ENCODE results near the gene CYB561D2. TPM values are rescaled to one million over a fixed set of nuclear protein-coding genes. Genes with fewer than 3 reads are reported as not detected.

The CYB561D2 gene
- total and polyA plus RNA-seq, 3 experiments from 2014 or later = 32.4 to 78.2 (median 37.7) TPM

DNA sequence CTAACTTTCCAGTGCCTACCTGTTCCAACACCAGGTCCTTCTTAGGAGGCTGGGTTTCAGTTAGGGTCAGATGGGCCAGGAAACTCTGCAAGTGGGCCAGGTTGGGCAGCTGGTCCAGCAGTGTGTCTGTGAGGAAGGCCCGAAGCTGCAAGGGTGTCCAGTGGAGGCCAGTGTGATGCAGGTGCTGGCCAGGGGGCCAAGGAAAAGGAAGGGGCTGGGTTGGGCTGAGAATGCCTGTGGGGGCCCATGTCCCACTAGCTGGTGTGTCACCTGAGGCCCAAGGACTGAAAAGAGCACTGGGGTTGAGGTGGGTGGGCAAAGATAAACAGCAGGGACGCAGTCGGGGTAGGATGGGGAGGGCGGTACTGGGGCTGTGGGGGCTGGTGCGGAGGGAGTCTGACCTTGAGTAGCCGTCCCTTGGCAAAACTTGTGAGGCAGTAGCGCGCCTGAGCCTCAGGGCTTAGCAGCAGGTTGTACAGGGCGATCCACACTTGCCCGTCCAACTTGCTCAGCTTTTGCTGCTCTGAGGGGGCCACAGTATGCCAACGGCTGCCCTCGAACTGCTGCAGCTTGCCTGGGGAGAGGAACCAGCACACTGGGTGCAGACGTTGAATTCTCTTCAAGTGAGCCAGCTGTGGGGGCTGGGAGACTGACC, 8.5 kb upstream of the CYB561D2 start:
- Mint-ChIP-seq H3K27ac (peak overlapping the region; percentile 40 to 95 (median 90)), H3K9me3 (no peaks in the 10 kb centered on the region), H3K27me3 (peaks cover 0 to 2% of the 10 kb centered on the region in 2 donors), H3K4me1 (peaks cover 45 to 76% (median 57%) of the 10 kb centered on the region in 3 donors), H3K36me3 (peaks cover 0 to 21% (median 0%) of the 10 kb centered on the region in 3 donors), H3K4me3 (peak overlapping the region in 5 of 7 donors; percentile 32 to 95 (median 67))
- CTCF ChIA-PET = interaction anchor here (1.0 to 8.5 kb wide), 7 partner anchors 7 to 227 kb away, joined by 3 to 103 read pairs (median 4); partner anchors contain the start of genes CYB561D2, HEMK1, NPRL2 and ZMYND10
- Histone ChIP-seq H3K27me3 (ENCODE audit: insufficient read depth, low read length, poor library complexity, severe bottlenecking) (no peaks in the 10 kb centered on the region), H3K4me1 (ENCODE audit: insufficient read depth, low read length) (peaks cover 56% of the 10 kb centered on the region), H3K27ac (ENCODE audit: low read depth, low read length) (no peak overlapping the region), H3K36me3 (ENCODE audit: insufficient read depth, low read length) (no peaks in the 10 kb centered on the region), H3K4me3 (ENCODE audit: low read length) (no peak overlapping the region), H3K9me3 (ENCODE audit: low read length) (no peaks in the 10 kb centered on the region)
- no peak for DNase-seq
- POLR2A ChIA-PET = no interaction called here

DNA sequence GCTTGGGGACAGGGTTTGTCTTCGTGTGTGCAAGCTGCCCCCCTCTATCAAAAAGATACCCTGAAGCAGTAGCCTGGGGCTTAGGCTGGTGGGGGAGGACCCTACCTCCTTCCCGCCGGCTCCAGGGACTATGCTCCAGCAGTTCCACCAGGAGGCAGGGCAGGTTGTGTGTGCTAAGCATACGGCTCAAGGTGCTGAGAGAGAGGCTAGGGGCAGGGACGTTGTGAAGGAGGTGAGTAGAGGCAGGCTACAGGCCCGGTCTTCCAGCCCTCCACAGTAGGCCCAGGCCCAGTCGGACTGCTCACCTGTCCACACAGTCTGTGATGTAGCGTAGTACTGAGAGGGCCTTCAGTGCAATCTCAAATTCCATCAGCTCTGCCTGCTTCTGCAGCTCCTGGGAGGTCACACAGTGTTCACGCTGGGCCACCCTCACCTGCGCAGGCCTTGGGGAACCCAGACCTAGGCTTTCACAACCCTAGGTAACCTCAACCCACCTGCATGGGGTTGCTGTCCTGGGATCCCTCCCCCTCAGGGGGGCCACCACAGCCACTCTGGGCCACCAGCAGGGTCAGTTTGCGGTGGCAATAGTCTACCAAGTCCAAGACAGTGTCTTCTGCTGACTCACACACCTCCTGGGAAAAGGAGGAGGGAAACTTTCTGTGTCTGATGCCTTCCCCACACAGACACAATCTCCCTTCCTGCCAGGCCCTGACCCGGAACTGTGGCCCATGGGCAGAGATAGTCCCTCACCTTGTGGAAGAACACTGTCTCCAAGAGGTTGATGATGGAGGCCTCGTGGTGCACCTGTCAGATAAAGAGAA, 7.6 kb upstream of the CYB561D2 start:
- H3K9me3 Mint-ChIP-seq = no peaks in the 10 kb centered on the region
- H3K9me3 ChIP-seq (ENCODE audit: low read length) = no peaks in the 10 kb centered on the region
- peaks cover 62% of the 10 kb centered on the region for H3K4me1 ChIP-seq (ENCODE audit: insufficient read depth, low read length)
- no peak overlapping the region for H3K27ac ChIP-seq (ENCODE audit: low read depth, low read length)
- no peak overlapping the region for H3K4me3 ChIP-seq (ENCODE audit: low read length)
- no peaks in the 10 kb centered on the region for H3K27me3 ChIP-seq (ENCODE audit: insufficient read depth, low read length, poor library complexity, severe bottlenecking)
- DNase-seq = no peak
- ChIA-PET POLR2A (interaction anchor here (1.1 kb wide), 1 partner anchor 225 kb away, joined by 3 read pairs; the partner anchor contains the start of gene C3orf18), CTCF (interaction anchor here (0.9 to 2.4 kb wide), 6 partner anchors 11 to 200 kb away, joined by 3 to 7 read pairs (median 4); no protein-coding TSS in a partner anchor)
- H3K36me3 Mint-ChIP-seq = peaks cover 0 to 21% (median 0%) of the 10 kb centered on the region in 3 donors
- peaks cover 51 to 82% (median 63%) of the 10 kb centered on the region in 3 donors for H3K4me1 Mint-ChIP-seq
- peaks cover 0 to 2% of the 10 kb centered on the region in 2 donors for H3K27me3 Mint-ChIP-seq
- H3K36me3 ChIP-seq (ENCODE audit: insufficient read depth, low read length) = peaks cover 8% of the 10 kb centered on the region
- peak overlapping the region in 6 of 8 donors; percentile 37 to 92 (median 80) for H3K27ac Mint-ChIP-seq
- peak overlapping the region in 3 of 7 donors; percentile 32 to 95 (median 66) for H3K4me3 Mint-ChIP-seq

GRCh38 chr3:50345008-50345407, 5.7 kb upstream of the CYB561D2 start:
- H3K4me3 ChIP-seq (ENCODE audit: low read length) = peak overlapping the region; percentile 56
- no peak for DNase-seq
- no peak overlapping the region for H3K27ac ChIP-seq (ENCODE audit: low read depth, low read length)
- ChIA-PET CTCF (interaction anchor here (1.0 to 9.6 kb wide), 3 partner anchors 7 to 150 kb away, joined by 3 to 103 read pairs (median 4); partner anchors contain the start of gene RASSF1), POLR2A (interaction anchor here (3.5 kb wide), 1 partner anchor 8 kb away, joined by 27 read pairs; no protein-coding TSS in a partner anchor)
- no peaks in the 10 kb centered on the region for H3K9me3 Mint-ChIP-seq
- H3K27ac Mint-ChIP-seq = peak overlapping the region in 1 of 8 donors; percentile 27
- H3K9me3 ChIP-seq (ENCODE audit: low read length) = no peaks in the 10 kb centered on the region
- H3K36me3 ChIP-seq (ENCODE audit: insufficient read depth, low read length) = peaks cover 21% of the 10 kb centered on the region
- peaks cover 65% of the 10 kb centered on the region for H3K4me1 ChIP-seq (ENCODE audit: insufficient read depth, low read length)
- H3K36me3 Mint-ChIP-seq = peaks cover 0 to 24% (median 3%) of the 10 kb centered on the region in 3 donors
- peaks cover 49 to 83% (median 58%) of the 10 kb centered on the region in 3 donors for H3K4me1 Mint-ChIP-seq
- peak overlapping the region in 1 of 7 donors; percentile 18 for H3K4me3 Mint-ChIP-seq
- H3K27me3 ChIP-seq (ENCODE audit: insufficient read depth, low read length, poor library complexity, severe bottlenecking) = no peaks in the 10 kb centered on the region
- no peaks in the 10 kb centered on the region for H3K27me3 Mint-ChIP-seq

DNA sequence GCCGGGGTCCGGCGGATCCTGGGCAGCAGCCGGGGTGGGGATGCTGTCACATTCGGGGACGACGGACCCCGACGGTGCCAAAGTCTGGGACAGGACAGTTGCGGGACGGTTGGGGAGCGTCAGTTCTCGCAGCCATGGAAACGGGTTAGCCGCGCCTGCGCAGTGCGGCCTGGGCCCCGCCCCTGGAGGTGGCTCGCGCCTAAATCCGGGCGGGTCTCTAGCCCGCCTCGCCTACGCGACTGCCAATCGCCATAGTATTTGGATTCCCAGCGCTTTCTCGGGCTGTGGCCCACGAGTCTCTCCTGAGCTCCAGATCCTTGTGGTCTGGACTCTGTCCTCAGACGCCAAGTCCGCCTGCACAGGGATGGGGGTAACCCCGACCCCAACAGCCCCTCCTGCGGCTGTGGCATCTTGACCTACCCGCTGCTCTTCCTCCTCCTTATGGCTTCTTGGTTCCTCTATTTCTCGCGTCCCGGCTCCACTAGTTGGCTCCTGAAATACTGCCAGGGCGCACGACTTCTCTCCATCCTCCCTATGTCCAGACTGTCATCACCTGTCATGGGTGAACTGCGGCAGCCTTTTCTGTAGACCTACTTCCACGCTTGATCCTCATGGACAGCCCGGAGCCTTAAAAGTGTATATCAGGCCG, 5.0 kb upstream of the CYB561D2 start, which contains the start of gene ZMYND10:
Gene ZMYND10 (minus strand): TSS at position 147 of the 649 bp plus-strand sequence. CDS start 153 bp downstream, outside the sequence.
- H3K27me3 ChIP-seq (ENCODE audit: insufficient read depth, low read length, poor library complexity, severe bottlenecking) = no peaks in the 10 kb centered on the region
- H3K4me3 ChIP-seq (ENCODE audit: low read length) = peak within 1 kb of the TSS; percentile 56
- H3K4me3 Mint-ChIP-seq = peak within 1 kb of the TSS; percentile 39 to 86 (median 70)
- H3K27ac Mint-ChIP-seq = peak within 1 kb of the TSS in 6 of 8 donors; percentile 19 to 92 (median 72)
- ChIA-PET CTCF (interaction anchor here (1.0 to 9.6 kb wide), 5 partner anchors 8 to 227 kb away, joined by 3 to 103 read pairs (median 4); partner anchors contain the start of gene RASSF1), POLR2A (interaction anchor here (3.5 kb wide), 1 partner anchor 9 kb away, joined by 27 read pairs; no protein-coding TSS in a partner anchor)
- DNase-seq = peak; percentile 65 to 83 (median 70)
- peaks cover 66% of the 10 kb centered on the region for H3K4me1 ChIP-seq (ENCODE audit: insufficient read depth, low read length)
- peaks cover 0 to 31% (median 3%) of the 10 kb centered on the region in 3 donors for H3K36me3 Mint-ChIP-seq
- H3K9me3 ChIP-seq (ENCODE audit: low read length) = no peaks in the 10 kb centered on the region
- H3K9me3 Mint-ChIP-seq = no peaks in the 10 kb centered on the region
- H3K4me1 Mint-ChIP-seq = peaks cover 55 to 87% (median 63%) of the 10 kb centered on the region in 3 donors
- peaks cover 21% of the 10 kb centered on the region for H3K36me3 ChIP-seq (ENCODE audit: insufficient read depth, low read length)
- H3K27me3 Mint-ChIP-seq = no peaks in the 10 kb centered on the region
- H3K27ac ChIP-seq (ENCODE audit: low read depth, low read length) = no peak within 1 kb of the TSS

DNA sequence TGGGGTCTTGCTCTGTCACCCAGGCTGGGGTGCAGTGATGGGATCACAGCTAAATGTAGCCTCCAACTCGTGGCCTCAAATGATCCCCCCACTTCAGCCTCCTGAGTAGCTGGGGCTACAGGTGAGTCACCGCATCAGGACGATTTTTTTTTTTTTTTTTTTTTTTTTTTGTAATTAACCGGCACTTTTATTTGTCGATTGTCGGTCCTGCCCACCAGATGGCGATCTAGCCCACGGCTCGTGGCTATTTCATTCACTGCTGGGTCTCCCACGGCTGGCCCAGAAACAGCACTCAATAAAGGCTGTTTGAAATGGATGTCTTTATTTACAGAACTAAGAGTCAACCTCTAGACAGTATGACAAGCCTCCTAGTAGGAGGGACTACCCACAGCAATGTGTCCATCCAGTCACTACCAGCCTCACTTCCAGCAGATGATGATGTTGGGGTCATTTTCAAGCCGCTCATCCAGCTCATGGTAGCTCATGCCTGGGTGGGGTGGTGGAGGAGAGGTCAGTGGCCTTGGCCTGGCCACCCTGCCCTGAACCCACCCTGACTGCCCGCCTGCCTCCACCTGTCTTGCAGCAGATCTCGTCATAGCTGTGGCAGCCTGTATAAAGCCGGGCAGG, 3.4 kb upstream of the CYB561D2 start:
- peak overlapping the region in 6 of 7 donors; percentile 15 to 87 (median 48) for H3K4me3 Mint-ChIP-seq
- Histone ChIP-seq H3K27ac (ENCODE audit: low read depth, low read length) (no peak overlapping the region), H3K9me3 (ENCODE audit: low read length) (no peaks in the 10 kb centered on the region), H3K36me3 (ENCODE audit: insufficient read depth, low read length) (peaks cover 21% of the 10 kb centered on the region), H3K27me3 (ENCODE audit: insufficient read depth, low read length, poor library complexity, severe bottlenecking) (no peaks in the 10 kb centered on the region), H3K4me1 (ENCODE audit: insufficient read depth, low read length) (peaks cover 65% of the 10 kb centered on the region), H3K4me3 (ENCODE audit: low read length) (no peak overlapping the region)
- H3K27ac Mint-ChIP-seq = peak overlapping the region; percentile 68 to 96 (median 81)
- peaks cover 53 to 87% (median 63%) of the 10 kb centered on the region in 3 donors for H3K4me1 Mint-ChIP-seq
- H3K36me3 Mint-ChIP-seq = peaks cover 0 to 34% (median 3%) of the 10 kb centered on the region in 3 donors
- H3K9me3 Mint-ChIP-seq = no peaks in the 10 kb centered on the region
- no peaks in the 10 kb centered on the region for H3K27me3 Mint-ChIP-seq
- ChIA-PET POLR2A (interaction anchor here (0.6 to 3.5 kb wide), 9 partner anchors 10 to 978 kb away, joined by 3 to 27 read pairs (median 7); no protein-coding TSS in a partner anchor), CTCF (interaction anchor here (0.7 to 9.6 kb wide), 29 partner anchors 9 to 268 kb away, joined by 3 to 103 read pairs (median 4); partner anchors contain the start of genes C3orf18, HEMK1, HYAL2 and HYAL3)
- DNase-seq = peak; percentile 62 to 87 (median 73)

DNA sequence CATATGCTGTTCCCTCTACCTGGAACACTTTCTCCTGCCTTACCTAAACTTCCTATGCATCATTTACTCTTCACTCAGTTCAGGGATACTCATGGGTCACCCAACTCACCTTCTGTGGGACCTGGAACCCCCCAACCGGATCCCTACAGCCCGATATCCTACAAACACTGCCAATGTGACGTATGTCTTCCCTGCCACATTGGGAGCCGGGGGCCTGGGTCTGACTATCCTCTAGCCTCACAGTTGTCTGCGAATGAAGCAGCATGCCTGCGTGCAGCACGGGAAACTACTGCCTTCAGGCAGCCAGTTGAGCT, 492 bp upstream of the CYB561D2 start:
- peak overlapping the region; percentile 100 for H3K4me3 ChIP-seq (ENCODE audit: low read length)
- peak overlapping the region; percentile 96 to 99 (median 98) for H3K4me3 Mint-ChIP-seq
- ChIA-PET CTCF (interaction anchor here (1.0 to 9.6 kb wide), 13 partner anchors 10 to 266 kb away, joined by 3 to 103 read pairs (median 8); partner anchors contain the start of genes HYAL2, HYAL3, MAPKAPK3 and NAA80), POLR2A (interaction anchor here (0.5 to 3.3 kb wide), 13 partner anchors 9 to 1328 kb away, joined by 3 to 51 read pairs (median 6); partner anchors contain the start of genes C3orf18, HYAL3, IFRD2 and NAA80)
- H3K36me3 Mint-ChIP-seq = peaks cover 0 to 59% (median 3%) of the 10 kb centered on the region in 3 donors
- peak overlapping the region; percentile 95 for H3K27ac ChIP-seq (ENCODE audit: low read depth, low read length)
- no peaks in the 10 kb centered on the region for H3K27me3 ChIP-seq (ENCODE audit: insufficient read depth, low read length, poor library complexity, severe bottlenecking)
- peaks cover 21% of the 10 kb centered on the region for H3K36me3 ChIP-seq (ENCODE audit: insufficient read depth, low read length)
- H3K4me1 ChIP-seq (ENCODE audit: insufficient read depth, low read length) = peaks cover 60% of the 10 kb centered on the region
- H3K9me3 ChIP-seq (ENCODE audit: low read length) = no peaks in the 10 kb centered on the region
- H3K9me3 Mint-ChIP-seq = no peaks in the 10 kb centered on the region
- peak overlapping the region; percentile 97 to 99 (median 98) for H3K27ac Mint-ChIP-seq
- H3K27me3 Mint-ChIP-seq = no peaks in the 10 kb centered on the region
- peaks cover 48 to 82% (median 56%) of the 10 kb centered on the region in 3 donors for H3K4me1 Mint-ChIP-seq
- DNase-seq = no peak

All from CD8-positive, alpha-beta memory T cell (primary cell).